ENCODE measurements around the gene TRAP1. TPM values are rescaled to one million over a fixed set of nuclear protein-coding genes. Genes with fewer than 3 reads are reported as not detected.
A peak's percentile ranks its signal among the peaks of the same experiment; 100 is the strongest.
"Not testable (repeated sequence)": the region's sequence is repeated elsewhere in the genome, so short reads cannot be mapped to it uniquely, and the experiment has no call there.

Gene TRAP1
- polyA plus RNA-seq, 1 donor = 117 TPM

DNA sequence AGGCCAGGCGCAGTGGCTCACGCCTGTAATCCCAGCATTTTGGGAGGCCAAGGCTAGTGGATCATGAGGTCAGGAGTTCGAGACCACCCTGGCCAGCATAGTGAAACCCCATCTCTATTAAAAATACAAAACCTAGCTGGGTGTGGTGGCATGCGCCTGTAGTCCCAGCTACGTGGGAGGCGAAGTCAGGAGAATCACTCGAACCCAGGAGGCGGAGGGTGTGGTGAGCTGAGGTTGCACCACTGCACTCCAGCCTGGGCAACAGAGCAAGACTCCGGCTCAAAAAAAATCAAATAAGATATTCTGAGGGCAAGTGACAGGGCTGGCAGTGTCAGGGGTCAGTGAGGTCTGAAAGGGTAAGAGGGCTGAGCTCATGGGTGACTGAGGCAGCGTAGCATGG is 2.9 kb downstream of the TRAP1 start:
- not testable (repeated sequence) for DNase-seq

DNA sequence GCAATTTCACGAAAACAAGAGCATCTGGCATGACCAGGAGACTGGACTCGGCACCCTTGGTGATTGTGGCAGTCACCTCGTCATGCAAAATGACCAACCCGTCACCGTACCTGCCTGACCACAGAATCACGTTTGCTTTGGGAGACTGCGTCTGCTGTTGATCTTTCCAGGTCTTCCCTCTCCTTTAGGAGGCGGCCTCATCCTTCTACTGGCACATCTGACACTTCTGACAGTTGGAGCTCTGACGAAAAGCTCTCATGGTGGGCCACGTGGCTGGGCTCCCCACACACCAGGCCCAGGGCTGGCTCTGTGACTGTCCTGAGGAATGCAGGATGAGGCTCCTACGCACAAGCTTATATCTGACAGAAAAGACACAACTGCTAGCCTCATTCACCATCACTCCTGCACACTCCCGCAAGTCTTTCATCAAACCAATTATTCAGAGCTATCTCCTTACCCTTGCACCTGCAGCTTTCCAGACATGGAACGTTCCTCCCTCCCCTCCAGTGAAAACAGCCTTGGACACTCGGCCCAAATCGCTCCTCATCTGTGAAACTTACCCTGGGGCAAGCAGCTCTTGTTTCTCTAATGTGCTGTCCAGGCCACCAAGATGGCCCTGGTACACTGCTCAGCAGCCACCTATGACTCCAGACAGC is 3.6 kb downstream of the TRAP1 start:
- no peak for DNase-seq

DNA sequence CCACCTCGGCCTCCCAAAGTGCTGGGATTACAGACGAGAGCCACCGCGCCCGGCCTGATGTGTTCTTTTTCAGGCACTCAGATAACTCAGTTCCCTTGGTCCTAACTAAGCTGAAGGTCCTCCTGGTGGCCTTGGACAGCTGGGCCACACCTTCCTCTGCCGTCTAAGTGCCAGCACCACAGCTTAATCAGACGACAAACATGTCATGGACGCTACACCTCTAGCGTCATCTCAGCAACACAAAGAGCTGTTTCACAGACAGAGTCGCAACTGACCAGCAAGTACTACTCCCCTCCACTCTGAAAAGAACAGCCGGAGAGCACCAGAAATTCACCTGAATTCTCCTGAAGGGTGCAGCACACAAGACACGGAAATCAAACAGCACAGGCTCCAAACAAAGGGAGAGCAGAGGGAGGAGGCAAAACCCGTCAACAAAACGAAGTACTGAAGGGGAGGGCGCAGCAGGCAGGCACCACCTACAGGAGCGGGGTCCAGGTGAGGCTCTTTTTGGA is 4.4 kb downstream of the TRAP1 start:
- no peak for DNase-seq

DNA sequence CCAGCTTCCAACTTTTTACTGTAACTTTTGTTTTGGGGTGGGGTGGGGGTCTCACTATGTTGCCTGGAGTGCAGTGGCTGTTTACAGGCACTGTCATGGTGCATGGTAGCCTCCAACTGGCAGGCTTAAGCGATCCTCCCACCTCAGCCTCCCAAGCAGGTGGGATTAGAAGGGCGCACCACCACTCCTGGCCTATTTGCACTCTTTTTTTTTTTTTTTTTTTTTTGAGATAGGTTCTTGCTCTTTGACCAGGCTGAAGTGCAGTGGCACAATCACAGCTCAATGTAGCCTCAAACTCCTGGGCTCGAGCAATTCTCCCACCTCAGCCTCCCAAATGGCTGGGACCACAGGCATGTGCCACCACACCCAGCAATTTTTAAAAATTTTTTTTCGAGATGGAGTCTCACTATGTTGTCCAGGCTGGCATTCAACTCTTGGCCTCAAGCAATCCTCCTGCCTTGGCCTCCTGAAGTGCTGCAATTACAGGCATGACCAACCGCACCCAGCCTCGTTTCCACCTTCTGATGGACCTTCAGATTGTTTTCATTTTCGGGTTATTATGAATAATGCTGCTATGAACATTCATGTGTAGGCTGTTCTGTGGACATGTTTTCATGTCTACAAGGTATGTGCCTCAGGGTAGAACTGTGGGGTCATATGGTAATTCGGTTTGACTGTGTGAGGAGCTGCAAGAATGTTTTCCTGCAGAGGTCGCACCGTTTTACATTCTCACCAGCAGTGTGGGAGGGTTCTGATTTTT is 10.9 kb downstream of the TRAP1 start:
- DNase-seq = no peak

DNA sequence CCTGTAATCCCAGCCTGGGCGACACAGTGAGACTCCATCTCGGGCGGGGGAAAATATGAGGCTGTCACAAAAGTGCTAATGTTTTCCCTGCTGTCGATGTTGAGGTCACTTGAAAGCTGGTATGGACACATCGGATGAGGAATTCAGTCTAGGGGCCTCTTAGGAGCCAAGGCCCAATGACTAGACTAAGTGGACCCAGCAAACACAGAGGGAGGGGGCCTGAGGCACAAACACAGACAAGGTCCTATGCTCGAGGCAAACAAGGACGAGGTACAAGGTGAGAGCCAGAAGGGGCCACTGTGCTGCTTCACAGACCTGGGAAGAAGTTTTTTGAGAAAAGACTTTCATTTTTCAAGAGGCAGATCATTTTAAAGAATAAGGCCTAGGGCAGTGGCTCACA is 15.2 kb downstream of the TRAP1 start:
- no peak for DNase-seq

DNA sequence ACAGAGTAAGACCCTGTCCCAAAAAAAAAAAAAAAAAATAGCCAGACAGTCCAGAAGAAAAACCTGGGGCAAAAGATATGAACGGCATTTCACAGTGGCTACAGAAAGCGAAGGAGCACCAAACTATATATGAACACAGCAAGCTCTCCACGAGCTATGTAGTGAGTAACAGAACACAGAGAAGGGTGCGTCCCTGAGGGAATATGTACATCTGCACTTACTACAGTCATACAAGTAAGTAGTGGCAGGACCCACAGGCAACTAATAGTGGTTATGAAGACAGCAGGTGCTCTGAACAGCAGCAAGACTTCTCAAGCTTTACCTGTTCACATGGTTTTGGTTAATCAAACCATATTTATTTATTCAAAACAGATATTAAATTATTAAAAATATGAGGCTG is 15.8 kb downstream of the TRAP1 start:
- no peak for DNase-seq

DNA sequence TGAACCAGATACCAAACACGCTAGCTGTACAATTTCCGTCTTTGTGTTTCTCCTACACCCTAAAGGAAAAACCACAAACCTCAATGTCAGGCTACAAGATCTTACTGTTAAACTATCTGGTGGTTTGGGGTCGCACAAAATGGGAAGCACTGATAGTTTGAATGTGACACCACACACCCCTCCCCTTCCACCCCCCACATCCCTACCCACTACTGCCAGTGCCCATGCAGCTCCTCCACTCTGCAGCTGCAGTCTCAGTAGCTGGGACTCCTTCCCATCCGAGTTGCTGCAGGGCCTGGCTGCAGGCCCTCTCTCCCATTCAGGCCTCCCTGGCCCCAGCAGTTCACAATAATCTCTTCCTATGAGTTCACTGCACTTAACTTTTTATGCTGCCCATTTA is 18.4 kb downstream of the TRAP1 start:
- DNase-seq = no peak

DNA sequence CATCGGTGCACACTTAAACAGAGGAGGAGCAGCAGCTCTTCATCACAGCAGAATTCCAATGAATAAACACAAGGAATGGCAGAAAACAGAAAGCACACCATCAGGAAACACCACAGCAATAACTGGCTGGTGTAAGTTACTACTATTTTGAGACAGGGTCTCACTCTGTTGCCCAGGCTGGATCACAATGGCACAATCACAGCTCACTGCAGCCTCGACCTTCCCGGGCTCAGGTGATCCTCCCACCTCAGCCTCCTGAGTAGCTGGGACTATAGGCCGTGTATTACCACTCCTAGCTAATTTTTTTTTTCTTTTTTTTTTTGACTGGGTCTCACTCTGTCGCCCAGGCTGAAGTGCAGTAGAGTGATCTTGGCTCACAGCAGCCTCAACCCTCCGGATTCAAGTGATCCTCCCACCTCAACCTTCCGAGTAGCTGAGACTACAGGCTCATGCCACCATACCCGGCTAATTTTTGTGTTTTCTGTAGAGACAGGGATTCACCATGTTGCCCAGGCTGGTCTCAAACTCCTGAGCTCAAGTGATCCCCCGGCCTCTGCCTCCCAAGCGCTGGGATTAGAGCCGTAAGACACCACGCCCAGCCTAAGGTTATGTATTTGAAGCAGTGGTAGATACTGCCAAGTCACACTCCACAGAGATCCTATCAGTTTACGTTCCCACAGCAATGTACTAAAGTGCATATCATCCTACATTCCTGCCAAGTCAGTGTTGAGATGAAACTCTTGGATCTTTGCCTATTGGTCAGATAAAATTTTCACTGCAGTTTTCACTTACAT is 20.7 kb downstream of the TRAP1 start:
- DNase-seq = no peak

DNA sequence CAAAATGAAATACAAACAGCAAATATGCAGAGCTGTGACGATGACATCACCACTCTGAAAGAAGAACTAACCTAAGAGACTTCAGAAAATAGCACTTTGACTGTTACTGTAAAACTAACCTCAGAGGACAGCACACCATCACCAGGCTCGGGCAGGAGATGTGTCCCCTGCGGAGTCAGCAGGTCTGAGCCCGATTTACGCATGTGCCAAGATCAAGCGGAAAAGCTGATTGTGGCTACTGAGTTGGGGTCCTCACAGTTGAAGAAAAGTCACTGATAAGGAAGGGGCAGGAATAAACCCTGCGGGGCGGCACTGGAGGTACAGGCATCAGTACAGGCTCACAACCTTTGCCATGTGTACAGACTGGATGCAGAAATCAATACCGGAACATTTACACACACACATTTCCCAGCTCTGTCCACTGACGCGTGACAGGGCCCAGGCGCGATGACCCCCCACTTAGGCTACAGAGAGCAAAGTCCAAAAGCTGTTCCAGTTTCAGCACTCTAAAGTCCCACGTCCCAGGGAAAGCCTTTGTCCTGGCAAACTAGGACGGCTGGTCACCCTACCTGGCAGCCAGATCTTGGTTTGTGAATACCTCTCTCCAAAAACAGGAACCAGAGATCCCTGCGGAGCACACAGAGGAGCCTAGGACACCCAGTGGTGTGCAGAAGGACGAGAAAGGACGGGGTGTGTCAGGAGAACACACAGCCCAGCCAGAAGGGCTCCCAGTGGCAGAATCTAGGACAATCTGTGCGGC is 21.5 kb downstream of the TRAP1 start:
- no peak for DNase-seq

DNA sequence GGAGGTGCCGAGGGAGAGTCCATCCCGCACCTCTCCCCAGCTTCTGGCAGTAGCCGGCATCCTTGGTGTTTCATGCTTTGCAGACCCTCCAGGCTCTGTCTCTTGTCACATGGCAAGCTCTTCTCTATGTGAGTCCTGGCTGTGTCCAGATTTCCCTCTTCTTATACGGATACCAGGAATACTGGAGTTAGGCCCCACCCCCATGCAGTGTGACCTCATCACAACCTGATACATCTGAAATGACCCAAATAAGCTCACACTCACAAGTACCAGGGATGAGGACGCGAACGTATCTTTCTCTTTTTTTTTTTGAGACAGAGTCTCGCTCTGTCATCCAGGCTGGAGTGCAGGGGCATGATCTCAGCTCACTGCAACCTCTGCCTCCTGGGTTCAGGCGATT is 23.3 kb downstream of the TRAP1 start:
- no peak for DNase-seq

DNA sequence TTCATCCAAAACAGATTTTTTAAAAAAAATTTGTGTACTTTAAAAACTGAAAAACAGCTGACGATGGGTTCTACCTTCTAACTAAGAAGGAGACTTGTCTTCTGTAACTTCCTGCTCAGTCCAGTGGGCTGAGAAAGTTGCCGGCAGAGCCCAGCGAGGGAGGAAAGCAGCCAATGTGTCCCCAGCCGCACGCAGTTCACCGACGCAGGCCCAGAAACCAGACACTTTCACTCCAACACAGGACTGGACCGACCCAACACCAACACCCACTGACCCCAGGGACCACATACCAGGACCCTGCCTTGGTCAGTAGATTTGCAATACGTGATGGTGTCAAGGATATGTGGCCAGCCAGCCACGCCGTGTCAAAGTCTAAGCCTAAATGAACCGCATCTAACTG is 25.6 kb downstream of the TRAP1 start:
- DNase-seq = no peak

DNA sequence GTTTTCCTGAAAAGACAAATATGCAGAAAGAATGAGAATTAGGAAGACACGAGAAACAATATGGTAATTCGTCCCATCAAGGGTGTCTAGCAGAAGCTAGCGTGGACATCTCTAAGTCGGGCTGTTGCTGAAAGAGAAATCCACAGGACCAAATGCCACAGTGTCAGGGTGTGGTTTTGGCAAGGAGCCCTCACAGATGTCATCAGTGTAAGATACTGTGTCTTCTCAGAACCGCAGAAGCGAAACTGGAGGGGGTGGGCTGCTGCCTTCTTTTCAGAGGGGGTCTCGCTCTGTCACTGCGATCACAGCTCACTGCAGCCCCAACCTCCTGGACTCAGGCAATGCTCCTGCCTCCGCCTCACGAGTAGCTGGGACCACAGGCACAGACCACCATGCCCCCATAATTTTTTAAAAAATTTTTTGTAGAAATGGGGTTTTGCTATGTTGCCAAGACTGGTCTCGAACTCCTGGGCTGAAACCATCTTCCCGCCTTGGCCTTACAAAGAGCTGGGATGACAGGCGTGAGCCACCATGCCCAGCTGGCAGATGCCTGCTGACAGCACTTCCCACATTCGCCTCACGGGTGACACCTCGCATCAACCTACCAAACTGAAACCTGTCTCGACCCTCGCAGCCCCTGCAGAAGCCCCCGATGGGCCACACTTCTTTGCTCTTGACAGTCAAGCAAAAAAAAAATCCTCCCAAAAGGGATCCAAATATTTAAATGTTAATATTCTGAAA is 26.2 kb downstream of the TRAP1 start:
- no peak for DNase-seq

DNA sequence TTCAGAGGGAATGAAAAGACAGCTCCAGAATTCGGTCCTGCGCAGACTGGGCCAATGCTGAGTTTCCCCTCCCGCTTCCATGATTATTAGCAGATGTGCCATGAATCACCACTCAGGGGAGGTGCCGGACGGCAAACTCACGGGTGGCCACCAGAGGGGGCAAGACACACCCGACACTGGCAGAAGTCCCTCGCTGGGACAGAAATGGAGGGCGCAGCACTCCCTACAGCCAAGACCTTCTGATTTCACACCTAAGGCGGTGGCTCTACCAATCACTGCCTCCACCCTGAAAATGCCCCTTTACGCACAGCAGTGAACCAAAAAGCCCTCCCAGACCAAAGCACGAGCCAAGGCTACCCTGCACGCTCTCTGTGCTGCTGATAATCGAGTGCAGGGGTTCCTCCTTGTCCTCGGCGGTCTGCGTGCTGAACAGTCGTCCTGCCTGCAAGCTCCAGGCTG is 26.8 kb downstream of the TRAP1 start:
- DNase-seq = peak; percentile 83

DNA sequence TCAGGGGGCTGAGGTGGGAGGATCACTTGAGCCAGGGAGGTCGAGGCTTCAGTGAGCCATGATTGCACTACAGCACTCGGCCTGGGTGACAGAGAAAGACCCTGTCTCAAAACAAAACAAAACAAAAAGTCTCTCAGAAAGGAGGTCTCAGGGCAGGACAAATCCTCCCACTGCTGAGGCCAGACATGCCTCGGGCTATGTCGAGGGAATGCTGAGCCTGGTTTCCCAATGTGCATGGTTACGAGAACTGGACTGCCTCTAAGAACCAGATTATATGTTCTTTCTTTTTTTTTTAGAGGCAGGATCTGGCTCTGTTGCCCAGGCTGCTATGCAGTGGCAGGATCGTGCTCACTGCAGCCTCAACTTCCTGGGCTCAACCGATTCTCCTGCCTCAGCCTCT is 27.6 kb downstream of the TRAP1 start:
- DNase-seq = no peak

DNA sequence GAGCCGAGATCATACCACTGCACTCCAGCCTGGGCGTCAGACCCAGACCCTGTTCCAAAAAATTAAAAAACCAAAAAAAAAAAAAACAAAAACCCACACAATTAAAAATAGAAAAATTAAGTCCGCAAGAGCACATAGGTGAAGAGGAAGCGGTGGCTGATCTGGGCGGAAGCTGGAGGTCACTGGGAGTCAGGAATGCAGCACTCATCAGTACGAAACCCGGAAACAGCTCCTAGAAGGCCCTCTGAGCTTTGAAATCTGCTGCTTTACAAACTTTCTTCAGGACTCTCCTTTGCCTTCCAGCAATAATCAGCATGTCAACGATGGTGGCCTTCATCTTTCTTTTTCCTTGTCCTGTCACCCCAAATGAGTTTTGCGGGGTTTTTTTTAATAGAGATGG is 29.5 kb downstream of the TRAP1 start:
- DNase-seq = no peak

DNA sequence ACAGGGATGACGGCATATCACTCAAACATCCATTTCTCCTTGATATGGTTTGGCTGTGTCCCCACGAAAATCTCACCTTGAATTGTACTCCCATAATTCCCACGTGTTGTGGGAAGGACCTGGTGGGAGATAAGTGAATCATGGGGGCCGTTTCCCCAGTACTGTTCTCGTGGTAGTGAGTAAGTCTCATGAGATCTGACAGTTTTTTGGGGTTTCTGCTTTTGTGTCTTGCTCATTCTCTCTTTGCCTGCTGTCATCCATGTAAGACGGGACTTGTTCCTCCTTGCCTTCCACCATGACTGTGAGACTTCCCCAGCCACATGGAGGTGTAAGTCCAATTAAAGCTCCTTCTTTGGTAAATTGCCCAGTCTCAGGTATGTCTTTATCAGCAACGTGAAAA is 30.3 kb downstream of the TRAP1 start:
- DNase-seq = no peak

DNA sequence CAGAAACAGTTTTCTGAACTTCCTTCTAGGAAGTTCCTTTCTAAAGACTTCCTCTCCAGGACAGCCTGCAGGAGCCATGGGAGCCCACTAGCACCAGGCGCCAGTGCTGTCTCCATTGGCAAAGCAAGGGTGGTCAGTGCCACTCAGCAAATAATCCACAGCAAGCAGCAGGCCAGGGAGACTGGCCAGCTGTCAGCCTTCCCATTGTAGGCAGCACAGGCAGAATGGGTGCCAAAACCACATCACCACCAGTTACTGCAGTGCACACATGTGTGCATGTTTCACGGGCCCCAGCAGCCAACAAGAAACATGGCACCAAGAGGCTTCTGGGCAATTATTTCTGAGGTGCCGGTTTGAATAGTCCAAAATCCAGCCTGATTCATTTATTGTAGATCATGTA is 36.1 kb downstream of the TRAP1 start:
- DNase-seq = no peak

DNA sequence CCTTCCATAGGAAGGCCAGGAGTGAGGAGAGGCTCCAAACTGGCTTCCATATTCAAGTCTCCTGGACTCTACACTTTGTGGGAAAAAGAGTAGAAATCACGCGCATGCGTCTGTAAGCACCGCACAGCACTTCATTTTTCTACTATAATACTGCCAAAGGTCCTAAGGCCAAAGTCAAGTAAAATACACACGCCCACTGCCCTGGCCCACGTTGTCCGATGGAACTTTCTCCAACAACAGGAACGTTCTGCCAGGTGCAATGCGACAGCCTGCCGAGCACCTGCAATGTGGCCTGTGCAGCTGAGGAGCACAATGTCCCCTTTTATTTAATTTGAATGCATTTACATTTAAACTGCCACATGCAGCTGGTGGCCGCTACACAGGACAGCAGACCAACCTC is 39.3 kb downstream of the TRAP1 start:
- no peak for DNase-seq

DNA sequence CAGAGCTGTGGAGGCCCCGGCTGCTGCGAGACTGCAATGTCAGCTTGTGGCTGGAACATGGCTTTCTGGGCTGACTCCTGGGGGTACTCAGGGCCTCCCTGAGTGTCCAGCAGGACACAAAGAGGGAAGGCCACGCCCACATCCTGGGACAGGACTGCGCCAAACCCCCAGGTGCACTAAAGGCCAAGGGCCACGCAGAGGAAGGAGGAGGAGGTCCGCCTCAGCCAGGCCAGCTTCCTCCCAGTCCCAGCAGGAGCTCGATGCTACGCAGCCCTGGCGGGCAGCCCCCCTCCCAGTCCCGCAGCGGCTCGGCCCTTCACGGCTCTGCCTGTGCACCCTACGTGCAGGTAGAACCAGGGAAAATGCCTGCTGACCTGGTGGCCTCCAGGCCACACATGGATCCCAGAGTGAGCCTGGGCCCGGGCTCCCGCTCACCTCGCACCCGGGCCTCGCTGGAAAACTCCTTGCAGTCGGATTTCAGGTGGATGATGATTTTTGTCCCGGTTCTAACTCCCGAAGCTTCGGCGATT is 41.7 kb downstream of the TRAP1 start:
- no peak for DNase-seq

DNA sequence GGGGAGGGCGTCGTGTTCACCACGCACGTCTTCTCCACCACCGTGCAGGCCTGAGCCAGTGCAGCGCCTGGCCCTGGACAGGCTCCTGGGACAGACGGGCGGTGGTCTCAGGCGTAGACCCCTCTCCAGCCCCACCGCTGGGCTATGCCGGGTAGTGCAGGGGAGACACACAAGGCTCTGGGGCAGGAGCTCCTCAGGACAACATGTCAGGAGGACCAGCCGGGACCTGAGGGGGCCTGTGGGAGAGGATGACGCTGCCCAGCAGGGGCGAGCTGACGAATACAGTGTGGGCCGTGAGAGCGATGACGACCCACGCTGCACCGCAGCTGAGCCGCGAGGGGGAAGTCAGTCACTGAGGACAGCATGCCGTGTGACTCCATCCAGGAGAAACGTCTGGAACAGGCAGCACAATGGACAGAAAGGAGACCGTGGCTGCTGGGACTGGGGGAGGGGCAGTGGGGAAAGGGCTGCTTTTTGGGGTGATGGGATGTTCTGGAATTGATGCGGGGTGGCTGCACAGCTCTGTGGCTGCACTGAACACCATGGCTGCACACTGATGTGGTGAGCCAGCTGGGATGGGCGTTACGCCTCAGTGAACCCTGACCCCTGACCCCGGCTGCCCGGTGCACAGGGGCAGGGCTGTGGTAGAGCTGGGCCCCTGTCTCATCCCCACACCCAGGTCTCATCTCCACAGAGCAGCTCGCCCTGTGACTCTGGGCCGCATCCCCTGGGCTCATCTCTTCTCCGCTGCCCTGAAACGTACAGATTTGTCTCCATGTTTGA is 42.6 kb downstream of the TRAP1 start:
- no peak for DNase-seq

Measured in left kidney (tissue), 2 donors.